Upper lobe of right lung (tissue), 1 donor: Measurements from ENCODE around the gene CDC42BPA. TPM values are rescaled to one million over a fixed set of nuclear protein-coding genes. Genes with fewer than 3 reads are reported as not detected.

Experiments used
- ATAC-seq: fragments of 200-7000 bp; cut with Tn5 transposase; one replicate; pipeline ENCODE4 v1.9.1; 2020; ENCODE audit warnings: mild to moderate bottlenecking, moderate library complexity
- DNase-seq: peaks from one replicate; pipeline ENCODE4 v3.0.0-alpha.2; 2020
- H3K27ac ChIP-seq: fragments of 200-600 bp; one replicate; pipeline ENCODE4 v1.8.0; 2022
- H3K27me3 ChIP-seq: fragments of 200-600 bp; one replicate; pipeline ENCODE4 v1.8.0; 2022; ENCODE audit warnings: mild to moderate bottlenecking
- H3K36me3 ChIP-seq: fragments of 200-600 bp; one replicate; pipeline ENCODE4 v1.8.0; 2022
- H3K4me1 ChIP-seq: fragments of 200-600 bp; one replicate; pipeline ENCODE4 v1.8.0; 2022
- H3K4me3 ChIP-seq: fragments of 200-600 bp; one replicate; pipeline ENCODE4 v1.8.0; 2022; ENCODE audit warnings: mild to moderate bottlenecking
- H3K9me3 ChIP-seq: fragments of 200-600 bp; one replicate; pipeline ENCODE4 v1.8.0; 2022
- CTCF ChIP-seq: fragments of 200-600 bp; IDR thresholded peaks from one replicate; pipeline ENCODE4 v1.8.0; 2022; ENCODE audit warnings: antibody characterized with exemption
- intact Hi-C: fragments of 100-400 bp; cut with DNase I; formaldehyde crosslinking; loops from one replicate; pipeline ENCODE4 v1.11.0; 2022
- total RNA-seq: library from RNA; stranded (reverse); fragmentation: NEBNext Ultra II Directional; extraction: Animal tissue kit (Norgen Biotek cat#: 25700); gene quantifications from one replicate; pipeline ENCODE4 v1.2.1, GENCODE V29; 2021
- donor health status: DM: no; HTN: yes; CAD: no; lungs with severe emphysema.

The CDC42BPA gene
- total RNA-seq, 1 donor from 2014 or later: 41.8 TPM

- Histone ChIP-seq H3K27me3 (no peaks in the 10 kb centered on the region), H3K36me3 (no peaks in the 10 kb centered on the region), H3K4me1 (no peaks in the 10 kb centered on the region), H3K9me3 (no peaks in the 10 kb centered on the region), H3K27ac (no peak overlapping the region), H3K4me3 (no peak overlapping the region)
- DNase-seq (no peak), ATAC-seq (no peak)
- no peak for TF ChIP-seq CTCF
- intact Hi-C loops: no loop called here
Observed at GRCh38 chr1:227167276-227168101, 150.8 kb downstream of the CDC42BPA start.

GRCh38 chr1:227166559-227166958 is 151.7 kb downstream of the CDC42BPA start:
- intact Hi-C loops: no loop called here
- H3K9me3 ChIP-seq: no peaks in the 10 kb centered on the region
- H3K27ac ChIP-seq: no peak overlapping the region
- H3K4me1 ChIP-seq: no peaks in the 10 kb centered on the region
- DNase-seq (no peak), ATAC-seq (no peak)
- H3K27me3 ChIP-seq: no peaks in the 10 kb centered on the region
- H3K36me3 ChIP-seq: no peaks in the 10 kb centered on the region
- no peak for TF ChIP-seq CTCF
- H3K4me3 ChIP-seq: no peak overlapping the region

- ATAC-seq (no peak), DNase-seq (no peak)
- intact Hi-C loops: no loop called here
- H3K4me3 ChIP-seq: no peak overlapping the region
- H3K27ac ChIP-seq: no peak overlapping the region
- H3K27me3 ChIP-seq: no peaks in the 10 kb centered on the region
- H3K9me3 ChIP-seq: no peaks in the 10 kb centered on the region
- no peak for TF ChIP-seq CTCF
- H3K36me3 ChIP-seq: no peaks in the 10 kb centered on the region
- H3K4me1 ChIP-seq: no peaks in the 10 kb centered on the region
Observed at GRCh38 chr1:227161470-227161869, 156.8 kb downstream of the CDC42BPA start.

GRCh38 chr1:227156520-227156919 is 161.8 kb downstream of the CDC42BPA start:
- Histone ChIP-seq H3K36me3 (no peaks in the 10 kb centered on the region), H3K9me3 (no peaks in the 10 kb centered on the region), H3K27me3 (no peaks in the 10 kb centered on the region), H3K4me1 (no peaks in the 10 kb centered on the region), H3K4me3 (no peak overlapping the region), H3K27ac (no peak overlapping the region)
- intact Hi-C loops: no loop called here
- ATAC-seq (no peak), DNase-seq (no peak)
- no peak for TF ChIP-seq CTCF

- intact Hi-C loops: no loop called here
Observed at GRCh38 chr1:227155688-227156087, 162.6 kb downstream of the CDC42BPA start.

More at GRCh38 chr1:227155688-227156087, 162.6 kb downstream of the CDC42BPA start:
- Histone ChIP-seq H3K36me3 (no peaks in the 10 kb centered on the region), H3K9me3 (no peaks in the 10 kb centered on the region), H3K27me3 (no peaks in the 10 kb centered on the region), H3K4me3 (no peak overlapping the region), H3K4me1 (no peaks in the 10 kb centered on the region), H3K27ac (no peak overlapping the region)
- TF ChIP-seq CTCF: no peak
- no peak for ATAC-seq
- DNase-seq: no peak
